Stimulated activated CD8-positive, alpha-beta memory T cell treated with anti-CD3 and anti-CD28 coated beads, Interleukin-12 subunit alpha, Interleukin-12 subunit beta, amount 100 ng/mL, for 4 hours (primary cell): ENCODE data around the gene RPN2.
A peak's percentile ranks its signal among the peaks of the same experiment; 100 is the strongest.
"Not testable (repeated sequence)": the region's sequence is repeated elsewhere in the genome, so short reads cannot be mapped to it uniquely, and the experiment has no call there.

Source experiments
- DNase-seq: peaks from one replicate; pipeline ENCODE4 v3.0.0-alpha.2; 2020; ENCODE audit warnings: low read depth

Gene RPN2

GRCh38 chr20:37178839-37179682 is at the start of gene RPN2, which contains the start of gene MROH8:
Gene RPN2, plus strand, starts transcription at chr20:37179330. Its CDS starts 27 bp downstream, at chr20:37179357.
Gene MROH8, minus strand, starts transcription at chr20:37179548.
- peak; percentile 93 for DNase-seq

GRCh38 chr20:37131486-37131885 is 47.6 kb upstream of the RPN2 start:
- DNase-seq = no peak

- no peak for DNase-seq
Measured at GRCh38 chr20:37133952-37134351, 45.2 kb upstream of the RPN2 start.

GRCh38 chr20:37137547-37137946 is 41.6 kb upstream of the RPN2 start:
- no peak for DNase-seq

GRCh38 chr20:37142708-37143107 is 36.4 kb upstream of the RPN2 start:
- no peak for DNase-seq

GRCh38 chr20:37144856-37145404 is 34.2 kb upstream of the RPN2 start:
- no peak for DNase-seq

GRCh38 chr20:37147250-37147649 is 31.9 kb upstream of the RPN2 start:
- DNase-seq = no peak

GRCh38 chr20:37150864-37151263 is 28.3 kb upstream of the RPN2 start:
- not testable (repeated sequence) for DNase-seq

GRCh38 chr20:37151529-37151928 is 27.6 kb upstream of the RPN2 start:
- DNase-seq = no peak

- no peak for DNase-seq
Measured at GRCh38 chr20:37152284-37152683, 26.8 kb upstream of the RPN2 start.

- DNase-seq = no peak
Measured at GRCh38 chr20:37154684-37155298, 24.3 kb upstream of the RPN2 start.

- DNase-seq = no peak
Measured at GRCh38 chr20:37155987-37156386, 23.1 kb upstream of the RPN2 start.

GRCh38 chr20:37158248-37158647 is 20.9 kb upstream of the RPN2 start:
- DNase-seq = no peak

- DNase-seq = no peak
Measured at GRCh38 chr20:37160683-37161082, 18.4 kb upstream of the RPN2 start.

- no peak for DNase-seq
Measured at GRCh38 chr20:37161830-37162549, 17.1 kb upstream of the RPN2 start.

GRCh38 chr20:37162646-37163045 is 16.5 kb upstream of the RPN2 start:
- no peak for DNase-seq

- DNase-seq = no peak
Measured at GRCh38 chr20:37163832-37164554, 15.1 kb upstream of the RPN2 start.

- no peak for DNase-seq
Measured at GRCh38 chr20:37165031-37165430, 14.1 kb upstream of the RPN2 start.

- DNase-seq = no peak
Measured at GRCh38 chr20:37166867-37167266, 12.3 kb upstream of the RPN2 start.

- no peak for DNase-seq
Measured at GRCh38 chr20:37172836-37173235, 6.3 kb upstream of the RPN2 start.

GRCh38 chr20:37179683-37180524 is 774 bp downstream of the RPN2 start:
- DNase-seq = no peak
